OCI-LY7 (cell line): ENCODE data around the gene CATSPERD. TPM values are rescaled to one million over a fixed set of nuclear protein-coding genes. Genes with fewer than 3 reads are reported as not detected.

Experiments used
- BruUV-seq: library from RNA; stranded (reverse); fragments of 400-500 nt; replicated peaks from 2 replicates; lab custom pipeline; 2021; lab: Mats Ljungman, UMichigan
- CTCF ChIA-PET: fragments of 300-600 bp; sonication (Branson Sonifier 250); formaldehyde crosslinking; loops from one replicate; lab custom pipeline; 2022; ENCODE audit warnings: antibody characterized with exemption; ENCODE audit not compliant: unreplicated experiment; lab: Charles Lee
- POLR2A ChIA-PET: fragments of 300-600 bp; sonication (Branson Sonifier 250); formaldehyde crosslinking; loops from one replicate; lab custom pipeline; 2022; ENCODE audit warnings: antibody characterized with exemption; lab: Charles Lee
- DNase-seq: peaks from one replicate; pipeline ENCODE4 v3.0.0-alpha.2; 2015; ENCODE audit warnings: low spot score
- H2AFZ ChIP-seq: fragments of 200-600 bp; sonication (generic), shearing (Covaris generic); 2 replicates; pipeline ENCODE4 v1.6.1; 2014; ENCODE audit warnings: mild to moderate bottlenecking, antibody characterized with exemption, low read length, moderate library complexity
- H3K27ac ChIP-seq: fragments of 200-600 bp; sonication (generic); 2 replicates; pipeline ENCODE4 v1.5.1; 2014; ENCODE audit warnings: mixed run types, low read depth, mild to moderate bottlenecking, moderate library complexity, low read length, inconsistent platforms; ENCODE audit not compliant: poor library complexity, severe bottlenecking
- H3K36me3 ChIP-seq: fragments of 200-600 bp; sonication (generic); 2 replicates; pipeline ENCODE4 v1.6.1; 2014; ENCODE audit warnings: mild to moderate bottlenecking, antibody characterized with exemption, low read length, moderate library complexity, mixed read lengths; ENCODE audit not compliant: insufficient read depth
- H3K4me1 ChIP-seq: fragments of 200-600 bp; sonication (generic); 2 replicates; pipeline ENCODE4 v1.5.1; 2014; ENCODE audit warnings: mild to moderate bottlenecking, low read length; ENCODE audit not compliant: insufficient read depth, poor library complexity, severe bottlenecking
- H3K4me2 ChIP-seq: fragments of 200-600 bp; sonication (generic); 2 replicates; pipeline ENCODE4 v1.6.1; 2014; ENCODE audit warnings: mild to moderate bottlenecking, low read length
- H3K4me3 ChIP-seq: fragments of 200-600 bp; sonication (generic); 2 replicates; pipeline ENCODE4 v1.5.1; 2014; ENCODE audit warnings: mild to moderate bottlenecking, low read depth, low read length; ENCODE audit not compliant: poor library complexity, severe bottlenecking
- H3K79me2 ChIP-seq: fragments of 200-600 bp; sonication (generic); 2 replicates; pipeline ENCODE4 v1.6.1; 2016; ENCODE audit warnings: low read depth, mild to moderate bottlenecking, low read length, moderate library complexity, mixed read lengths; ENCODE audit not compliant: insufficient read depth
- H3K9me2 ChIP-seq: fragments of 200-600 bp; sonication (generic); 2 replicates; pipeline ENCODE4 v1.6.1; 2016; ENCODE audit warnings: mild to moderate bottlenecking, low read length, mixed read lengths; ENCODE audit not compliant: insufficient read depth
- H3K9me3 ChIP-seq: fragments of 200-600 bp; sonication (generic); 2 replicates; pipeline ENCODE4 v1.6.1; 2014; ENCODE audit warnings: mild to moderate bottlenecking, mixed run types, low read length, mixed read lengths
- H4K20me1 ChIP-seq: fragments of 200-600 bp; sonication (generic); 2 replicates; pipeline ENCODE4 v1.6.1; 2014; ENCODE audit warnings: mild to moderate bottlenecking, antibody characterized with exemption, low read length, moderate library complexity, mixed read lengths; ENCODE audit not compliant: insufficient read depth
- CTCF ChIP-seq: fragments of 200-600 bp; sonication (generic); conservative IDR thresholded peaks from 2 replicates; pipeline ENCODE4 v1.5.1; 2014; ENCODE audit warnings: mild to moderate bottlenecking, antibody characterized with exemption, low read length, moderate library complexity, mixed read lengths
- EZH2phosphoT487 ChIP-seq: fragments of 200-600 bp; sonication (generic); IDR thresholded peaks from 2 replicates; pipeline ENCODE4 v1.6.1; 2018; ENCODE audit warnings: low read depth, borderline replicate concordance, mild to moderate bottlenecking, mixed run types, antibody characterized with exemption, low read length, moderate library complexity, mixed read lengths
- intact Hi-C: fragments of 100-400 bp; cut with micrococcal nuclease; formaldehyde crosslinking; loops from one replicate; pipeline ENCODE4 v1.10.0; 2022; ENCODE audit not compliant: unreplicated experiment
- total RNA-seq, 2 experiments: library from RNA; depleted of rRNA in 1 of 2; stranded (reverse); fragments of >200 nt in 1 of 2; shearing (Covaris generic) in 1 of 2; gene quantifications; 2 replicates each; pipeline ENCODE4 v1.2.3, GENCODE V29; 2014 to 2022

The CATSPERD gene
- total RNA-seq, 2 experiments from 2014 or later, result not detected

GRCh38 chr19:5803441-5803751 is 83.0 kb downstream of the CATSPERD start:
- Histone ChIP-seq H3K9me2 (no peaks in the 10 kb centered on the region), H3K36me3 (no peaks in the 10 kb centered on the region), H3K27ac (no peak overlapping the region), H3K9me3 (no peaks in the 10 kb centered on the region), H4K20me1 (no peaks in the 10 kb centered on the region), H3K4me3 (peak overlapping the region; percentile 52), H2AFZ (peak overlapping the region; percentile 93), H3K4me1 (peaks cover 17% of the 10 kb centered on the region), H3K79me2 (no peaks in the 10 kb centered on the region), H3K4me2 (peak overlapping the region; percentile 87)
- DNase-seq, result no peak
- TF ChIP-seq EZH2phosphoT487 (no peak), CTCF (no peak)
- BruUV-seq, result no TSS peak
- POLR2A ChIA-PET, result interaction anchor here (1.0 kb wide), 1 partner anchor 88 kb away, joined by 4 read pairs; no protein-coding TSS in a partner anchor
- CTCF ChIA-PET, result interaction anchor here (0.5 to 1.5 kb wide), 6 partner anchors 81 to 219 kb away, joined by 3 to 12 read pairs (median 3); partner anchors contain the start of genes NDUFA11 and VMAC
- intact Hi-C loops, result no loop called here

GRCh38 chr19:5803752-5804515 is 83.5 kb downstream of the CATSPERD start:
- intact Hi-C loops, result loop anchor here (1.0 kb wide), 3 partner anchors 22 to 218 kb away; no protein-coding TSS in a partner anchor
- Histone ChIP-seq H3K79me2 (no peaks in the 10 kb centered on the region), H3K4me2 (peak overlapping the region; percentile 87)

More at GRCh38 chr19:5803752-5804515, 83.5 kb downstream of the CATSPERD start:
- Histone ChIP-seq H3K36me3 (no peaks in the 10 kb centered on the region), H3K27ac (no peak overlapping the region), H3K9me3 (no peaks in the 10 kb centered on the region), H2AFZ (peak overlapping the region; percentile 93), H3K4me3 (peak overlapping the region; percentile 55), H3K9me2 (no peaks in the 10 kb centered on the region), H4K20me1 (no peaks in the 10 kb centered on the region), H3K4me1 (peaks cover 17% of the 10 kb centered on the region)
- DNase-seq, result peak; percentile 93
- BruUV-seq, result no TSS peak
- peak; percentile 100 for TF ChIP-seq CTCF
- no peak for TF ChIP-seq EZH2phosphoT487
- CTCF ChIA-PET, result interaction anchor here (0.6 to 1.5 kb wide), 10 partner anchors 21 to 219 kb away, joined by 3 to 12 read pairs (median 4); partner anchors contain the start of genes NDUFA11 and VMAC
- POLR2A ChIA-PET, result interaction anchor here (0.6 to 1.0 kb wide), 4 partner anchors 16 to 1652 kb away, joined by 3 to 5 read pairs (median 4); no protein-coding TSS in a partner anchor
